ENCODE results near the gene HDAC8.
A peak's percentile ranks its signal among the peaks of the same experiment; 100 is the strongest.

DNA sequence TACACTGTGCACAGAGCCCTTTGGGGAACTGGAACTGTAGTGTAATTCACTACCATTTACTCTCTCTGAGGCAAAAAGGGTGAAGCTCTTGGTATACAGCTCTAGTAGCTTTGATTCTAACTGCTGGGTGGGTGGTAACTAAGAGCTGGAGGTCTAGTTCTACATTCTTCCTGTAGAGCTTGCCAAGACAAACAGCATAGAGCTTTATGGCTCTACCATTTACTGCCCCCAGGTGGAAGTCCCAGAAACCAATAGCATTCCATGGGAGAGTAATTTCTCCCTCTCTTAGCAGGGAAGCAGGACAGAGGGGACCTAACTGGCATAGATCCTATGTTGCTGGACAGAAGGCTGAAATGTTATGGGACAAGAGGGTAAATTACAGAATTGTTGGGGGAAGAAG, 26.7 kb downstream of the HDAC8 start:
- TF ChIP-seq, protein P1, sequence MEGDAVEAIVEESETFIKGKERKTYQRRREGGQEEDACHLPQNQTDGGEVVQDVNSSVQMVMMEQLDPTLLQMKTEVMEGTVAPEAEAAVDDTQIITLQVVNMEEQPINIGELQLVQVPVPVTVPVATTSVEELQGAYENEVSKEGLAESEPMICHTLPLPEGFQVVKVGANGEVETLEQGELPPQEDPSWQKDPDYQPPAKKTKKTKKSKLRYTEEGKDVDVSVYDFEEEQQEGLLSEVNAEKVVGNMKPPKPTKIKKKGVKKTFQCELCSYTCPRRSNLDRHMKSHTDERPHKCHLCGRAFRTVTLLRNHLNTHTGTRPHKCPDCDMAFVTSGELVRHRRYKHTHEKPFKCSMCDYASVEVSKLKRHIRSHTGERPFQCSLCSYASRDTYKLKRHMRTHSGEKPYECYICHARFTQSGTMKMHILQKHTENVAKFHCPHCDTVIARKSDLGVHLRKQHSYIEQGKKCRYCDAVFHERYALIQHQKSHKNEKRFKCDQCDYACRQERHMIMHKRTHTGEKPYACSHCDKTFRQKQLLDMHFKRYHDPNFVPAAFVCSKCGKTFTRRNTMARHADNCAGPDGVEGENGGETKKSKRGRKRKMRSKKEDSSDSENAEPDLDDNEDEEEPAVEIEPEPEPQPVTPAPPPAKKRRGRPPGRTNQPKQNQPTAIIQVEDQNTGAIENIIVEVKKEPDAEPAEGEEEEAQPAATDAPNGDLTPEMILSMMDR (IDR thresholded peaks at IDR 0.05), result peak; percentile 33
- TF ChIP-seq ZFX (IDR thresholded peaks at IDR 0.05; ENCODE audit: borderline replicate concordance), result no peak
